ENCODE data around the gene OR51I1.

The OR51I1 gene

DNA sequence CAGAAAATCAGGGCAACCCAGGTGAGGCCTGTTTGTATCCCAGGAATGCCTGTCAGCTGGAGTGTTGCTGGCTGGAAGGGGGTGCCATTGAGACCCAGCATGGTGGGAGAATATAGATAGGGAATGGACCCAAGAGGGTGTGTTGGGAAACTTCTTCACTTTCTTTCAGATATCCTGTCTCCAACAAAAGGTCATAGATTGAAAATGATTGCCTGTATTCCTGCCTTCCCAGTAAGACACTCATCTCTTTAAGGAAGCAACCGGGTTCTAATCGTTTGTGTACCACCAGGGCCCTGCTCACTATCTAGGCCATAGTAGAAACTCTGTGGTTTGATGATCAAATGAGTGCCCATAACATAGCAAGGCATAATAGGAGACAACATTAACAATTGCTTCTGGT is at the start of gene OR51I1:
OR51I1 (minus strand) TSS at position 101 of the 400 bp plus-strand sequence; CDS start at position 101, 0 bp downstream.
- DNase-seq (ENCODE audit: low spot score): no peak

GRCh38 chr11:5489576-5490357 is 48.5 kb upstream of the OR51I1 start:
- no peak for DNase-seq (ENCODE audit: low spot score)

DNA sequence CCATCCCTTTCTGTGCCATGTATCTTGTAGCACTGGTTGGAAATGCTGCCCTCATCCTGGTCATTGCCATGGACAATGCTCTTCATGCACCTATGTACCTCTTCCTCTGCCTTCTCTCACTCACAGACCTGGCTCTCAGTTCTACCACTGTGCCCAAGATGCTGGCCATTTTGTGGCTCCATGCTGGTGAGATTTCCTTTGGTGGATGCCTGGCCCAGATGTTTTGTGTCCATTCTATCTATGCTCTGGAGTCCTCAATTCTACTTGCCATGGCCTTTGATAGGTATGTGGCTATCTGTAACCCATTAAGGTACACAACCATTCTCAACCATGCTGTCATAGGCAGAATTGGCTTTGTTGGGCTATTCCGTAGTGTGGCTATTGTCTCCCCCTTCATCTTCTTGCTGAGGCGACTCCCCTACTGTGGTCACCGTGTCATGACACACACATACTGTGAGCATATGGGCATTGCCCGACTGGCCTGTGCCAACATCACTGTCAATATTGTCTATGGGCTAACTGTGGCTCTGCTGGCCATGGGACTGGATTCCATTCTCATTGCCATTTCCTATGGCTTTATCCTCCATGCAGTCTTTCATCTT is 47.6 kb upstream of the OR51I1 start:
- no peak for DNase-seq (ENCODE audit: low spot score)

GRCh38 chr11:5488385-5488784 is 47.1 kb upstream of the OR51I1 start, which contains the start of gene OR52D1:
Gene OR52D1, plus strand, starts transcription at chr11:5488685. Its CDS starts 22 bp downstream, at chr11:5488707.
- no peak for DNase-seq (ENCODE audit: low spot score)

DNA sequence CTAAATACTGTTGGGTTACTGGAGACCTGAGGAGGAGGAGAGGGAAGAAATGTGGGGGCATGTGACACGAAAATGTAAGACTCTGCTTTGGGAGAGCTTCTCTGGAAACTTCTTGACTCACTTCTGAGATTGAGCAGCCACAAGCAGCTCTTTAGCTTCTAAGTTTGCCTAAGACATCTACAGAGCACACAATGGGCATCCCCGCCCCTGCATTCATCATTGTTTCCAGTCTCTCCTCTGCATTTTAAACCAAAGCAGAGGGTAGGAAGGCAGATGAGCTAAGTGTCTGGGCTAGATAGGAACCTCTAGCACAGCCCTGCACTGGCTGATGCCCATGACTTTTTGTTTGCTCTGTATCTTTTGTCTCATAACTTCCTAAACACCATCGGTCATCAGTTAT is 45.1 kb upstream of the OR51I1 start:
- DNase-seq (ENCODE audit: low spot score): no peak

GRCh38 chr11:5486003-5486402 is 44.7 kb upstream of the OR51I1 start:
- DNase-seq (ENCODE audit: low spot score): no peak

- DNase-seq (ENCODE audit: low spot score): peak; percentile 39
Observed at GRCh38 chr11:5476186-5476819, 35.0 kb upstream of the OR51I1 start.

DNA sequence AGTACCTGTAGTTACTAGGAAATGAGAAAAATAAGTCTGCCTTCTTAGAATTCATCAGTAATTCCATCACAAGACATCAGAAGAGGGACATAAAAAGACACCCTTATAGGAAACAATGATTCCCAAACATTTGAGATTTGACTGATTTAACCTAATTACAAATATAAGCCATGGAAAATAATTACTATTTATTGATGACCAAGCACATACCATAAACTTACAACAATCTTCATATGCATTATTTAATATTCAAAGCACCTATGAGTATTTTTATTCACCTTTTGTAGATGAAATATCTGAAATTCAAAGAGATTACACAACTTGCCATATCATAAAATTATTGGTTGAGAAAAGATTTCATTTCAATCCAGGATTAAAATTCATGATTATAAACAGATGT is 32.6 kb upstream of the OR51I1 start:
- no peak for DNase-seq (ENCODE audit: low spot score)

DNA sequence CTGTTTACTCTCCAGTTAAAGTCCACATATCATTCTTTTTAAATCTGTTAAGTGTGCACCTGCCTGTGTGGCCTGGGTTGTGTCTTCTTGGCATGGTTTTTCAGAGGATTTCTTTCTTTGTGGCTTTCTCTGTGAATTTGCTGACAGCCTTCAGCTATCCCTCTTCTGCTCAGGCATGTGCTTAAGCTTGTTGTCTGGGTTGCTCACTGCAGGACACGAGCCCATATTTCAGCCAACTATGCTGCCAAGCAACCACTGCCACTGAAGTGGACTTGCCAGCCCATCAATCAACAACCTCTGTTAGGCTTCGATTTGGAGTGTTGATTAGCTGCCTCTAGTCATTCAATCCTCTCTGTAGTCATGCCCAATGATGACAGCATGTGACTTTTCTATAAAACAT is 26.2 kb upstream of the OR51I1 start:
- no peak for DNase-seq (ENCODE audit: low spot score)

DNA sequence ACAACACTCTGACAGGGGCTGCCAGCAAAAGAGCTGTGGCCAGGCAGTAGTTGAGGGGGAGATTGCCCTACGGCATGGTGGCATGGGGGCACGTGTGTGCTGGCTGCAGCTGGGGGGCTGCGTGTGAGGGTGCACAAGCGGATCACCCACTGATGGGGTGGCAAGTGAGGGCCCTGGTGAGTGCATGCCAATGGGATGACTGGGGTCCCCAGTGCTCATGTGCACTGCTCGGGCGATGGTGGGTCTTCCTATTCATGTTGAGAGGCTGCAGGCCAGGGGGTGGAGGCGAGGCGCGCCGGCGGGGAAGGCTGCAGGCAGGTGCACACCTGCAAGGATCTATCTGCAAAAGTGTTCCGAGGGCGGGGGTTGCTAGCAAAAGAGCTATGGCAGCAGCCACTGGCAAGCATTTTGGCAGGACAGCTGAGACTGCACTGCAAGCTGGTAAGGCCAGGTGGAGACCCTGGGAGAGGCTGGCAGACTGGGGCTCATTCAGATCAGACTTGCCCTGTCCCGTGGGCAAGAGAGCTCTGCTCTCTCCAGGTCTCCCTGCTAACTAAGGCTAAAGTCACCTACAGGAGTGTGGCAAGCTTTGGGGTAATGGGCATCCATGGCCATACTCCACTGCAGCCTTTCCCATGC is 19.8 kb upstream of the OR51I1 start:
- no peak for DNase-seq (ENCODE audit: low spot score)

DNA sequence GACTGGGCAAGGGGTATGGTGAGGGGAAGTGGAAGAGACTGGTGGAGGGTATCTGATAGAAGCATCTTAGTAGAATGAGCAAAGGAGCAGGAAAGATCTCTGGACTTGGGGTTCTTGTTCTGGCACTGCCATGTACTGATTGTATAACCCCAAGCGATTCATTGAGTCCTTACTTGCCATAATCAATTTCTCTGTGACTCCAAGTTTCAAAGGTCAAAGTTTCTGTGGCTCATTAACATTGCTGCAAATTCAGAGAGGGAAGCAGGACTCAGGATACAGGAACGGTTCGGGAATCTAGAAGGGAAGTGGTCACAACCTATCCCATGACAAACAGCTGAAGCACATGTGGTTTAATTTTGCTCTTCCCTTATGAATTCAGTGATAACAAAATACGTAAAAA is 8.1 kb upstream of the OR51I1 start:
- no peak for DNase-seq (ENCODE audit: low spot score)

GRCh38 chr11:5449023-5449422 is 7.7 kb upstream of the OR51I1 start, which contains the start of gene OR51I2:
Gene OR51I2, plus strand, starts transcription at chr11:5449323. Its CDS starts 4,166 bp downstream, at chr11:5453489.
- DNase-seq (ENCODE audit: low spot score): no peak

DNA sequence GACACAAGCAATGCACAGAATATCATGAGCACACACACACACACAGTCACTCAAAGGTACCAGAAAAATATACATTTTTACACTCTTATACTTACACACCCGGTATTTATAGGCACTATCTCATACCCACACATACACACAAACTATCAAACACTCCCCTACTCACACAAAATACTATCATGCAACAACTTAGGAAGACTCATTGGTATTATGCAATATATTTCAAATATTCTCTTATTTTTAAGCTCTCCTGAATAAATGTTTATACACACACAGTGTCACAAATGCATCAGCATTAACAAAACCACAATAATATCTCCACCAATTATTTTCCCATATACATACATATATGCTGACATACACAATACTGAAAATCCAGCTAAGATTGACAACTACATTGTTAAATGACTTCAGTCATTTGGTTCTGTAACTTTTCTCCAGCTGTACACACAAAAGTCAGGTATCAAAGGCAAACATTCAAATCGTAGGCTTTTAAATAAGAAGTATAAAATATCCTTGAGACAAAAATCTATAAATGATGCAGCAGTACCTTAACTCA is 2.6 kb upstream of the OR51I1 start:
- no peak for DNase-seq (ENCODE audit: low spot score)

GRCh38 chr11:5423131-5423530 is 18.2 kb downstream of the OR51I1 start:
- no peak for DNase-seq (ENCODE audit: low spot score)

DNA sequence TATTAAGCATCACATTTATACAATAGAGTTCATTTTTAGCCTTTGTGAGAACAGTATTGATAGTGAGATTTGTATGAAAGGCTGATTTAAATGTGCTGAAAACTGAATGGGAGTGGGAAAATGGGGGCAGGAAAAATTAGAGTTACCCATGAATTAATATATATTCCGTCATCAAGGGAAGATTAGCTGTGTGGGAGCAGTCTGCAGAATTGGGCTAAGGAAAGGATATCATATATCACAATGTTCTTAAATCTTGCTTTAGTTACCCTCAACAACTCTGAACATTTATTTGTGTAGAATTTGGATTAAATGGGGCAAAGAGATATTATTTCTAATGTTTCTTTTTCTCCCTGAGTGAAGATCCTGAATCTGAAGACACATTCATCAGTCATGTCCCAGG is 19.5 kb downstream of the OR51I1 start, which contains the start of gene OR51Q1:
OR51Q1 (plus strand) TSS at position 301 of the 400 bp plus-strand sequence; CDS start at position 391, 90 bp downstream.
- no peak for DNase-seq (ENCODE audit: low spot score)

DNA sequence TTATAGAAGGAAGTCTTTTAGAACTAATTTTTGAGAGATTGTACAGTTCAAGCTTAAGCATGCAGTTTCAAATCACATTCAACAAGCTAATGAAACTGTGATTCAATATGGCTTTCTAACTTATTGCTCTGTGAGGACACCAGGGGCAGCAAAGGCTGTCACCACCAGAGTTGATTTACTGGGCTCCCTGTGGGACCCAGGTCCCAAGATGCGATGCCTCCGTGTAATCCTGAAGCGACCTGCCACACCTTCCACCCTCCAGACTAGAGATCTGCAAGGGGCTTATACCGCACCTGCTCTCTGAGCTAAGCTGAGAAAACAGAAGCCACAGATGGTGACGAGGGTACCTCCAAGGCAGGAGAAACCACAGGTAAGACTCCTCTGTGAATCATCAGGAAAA is 20.3 kb downstream of the OR51I1 start:
- DNase-seq (ENCODE audit: low spot score): no peak

- no peak for DNase-seq (ENCODE audit: low spot score)
Observed at GRCh38 chr11:5405173-5405572, 36.1 kb downstream of the OR51I1 start.

- no peak for DNase-seq (ENCODE audit: low spot score)
Observed at GRCh38 chr11:5398936-5399335, 42.4 kb downstream of the OR51I1 start.

- DNase-seq (ENCODE audit: low spot score): no peak
Observed at GRCh38 chr11:5394091-5394490, 47.2 kb downstream of the OR51I1 start.

All from CD4-positive, alpha-beta T cell treated with Interleukin-15 for 4 hours (primary cell).